ENCODE data around the gene SIPA1L2. TPM values are rescaled to one million over a fixed set of nuclear protein-coding genes. Genes with fewer than 3 reads are reported as not detected.

Gene SIPA1L2
- total and polyA plus RNA-seq, 7 experiments from 2014 or later, result 0.08 to 4.9 (median 0.51) TPM; not detected in 1

DNA sequence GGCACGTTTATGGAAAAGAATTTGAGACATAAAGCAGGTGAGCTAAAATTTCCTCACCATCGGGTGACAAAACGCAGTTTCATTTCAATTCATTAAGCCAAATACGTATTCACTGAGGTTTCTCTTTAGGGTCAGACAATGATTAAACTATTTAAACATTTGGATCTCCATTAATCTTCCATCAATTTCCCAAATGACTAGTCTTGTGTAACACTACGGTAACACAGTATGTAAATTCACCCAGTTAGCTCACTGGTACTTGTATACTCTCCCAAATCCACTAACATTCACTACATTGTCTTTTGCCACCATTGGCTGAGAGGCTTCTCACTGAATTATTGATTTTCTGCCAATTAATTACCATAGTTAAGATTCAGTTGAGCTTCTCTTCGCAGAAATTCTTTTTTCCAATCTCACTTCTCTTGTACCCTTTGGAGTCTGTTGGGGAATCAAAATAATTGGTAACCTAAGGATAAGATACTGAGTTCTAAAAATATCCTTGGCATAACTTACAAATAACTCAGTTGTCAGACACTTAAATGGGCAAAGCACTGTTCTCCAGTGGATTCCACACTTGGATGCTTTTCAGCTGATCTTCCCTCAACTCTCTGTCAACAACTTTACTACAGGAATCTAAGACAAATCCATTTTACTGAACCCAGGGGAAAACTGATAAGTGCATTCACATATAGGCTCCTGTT is 40.7 kb downstream of the SIPA1L2 start:
- CTCF ChIA-PET, result no interaction called here

DNA sequence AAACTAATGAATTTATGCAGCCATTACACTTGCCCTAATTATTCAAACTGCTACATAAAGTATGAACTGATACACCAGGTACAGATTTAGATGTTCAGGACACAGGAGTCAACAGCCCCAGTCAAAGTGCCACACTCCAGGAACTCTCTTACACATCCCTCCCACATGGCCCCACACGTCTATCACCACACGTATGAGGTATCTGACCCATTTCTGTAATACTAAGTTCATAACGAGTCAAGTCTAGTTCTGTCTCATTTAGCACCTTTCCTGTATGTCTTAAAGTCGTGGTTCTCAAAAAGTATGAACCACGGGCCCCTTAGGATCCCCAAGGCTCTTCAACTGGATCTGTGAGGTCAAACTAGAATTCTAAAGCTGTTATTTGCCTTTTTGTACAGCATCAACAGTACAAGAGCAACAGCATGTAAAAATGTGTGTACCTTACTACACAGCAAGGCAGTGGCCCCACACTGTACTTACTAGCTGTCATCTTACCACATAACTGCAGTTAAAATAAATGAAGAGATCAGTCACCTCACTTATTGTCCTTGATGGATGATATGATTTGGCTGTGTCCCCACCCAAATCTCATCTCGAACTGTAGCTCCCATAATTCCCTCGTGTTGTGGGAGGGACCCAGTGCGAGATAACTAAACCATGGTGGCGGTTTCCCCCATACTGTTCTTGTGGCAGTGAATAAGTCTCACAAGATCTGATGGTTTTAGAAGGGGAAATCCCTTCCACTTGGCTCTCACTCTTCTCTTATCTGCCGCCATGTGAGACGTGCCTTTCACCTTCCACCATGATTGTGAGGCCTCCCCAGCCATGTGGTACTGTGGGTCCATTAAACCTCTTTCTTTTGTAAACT is 42.6 kb downstream of the SIPA1L2 start:
- ChIA-PET POLR2A (no interaction called here), CTCF (no interaction called here)
- Histone ChIP-seq H3K27ac (ENCODE audit: low read depth, low read length) (no peak overlapping the region), H3K27me3 (ENCODE audit: control insufficient read depth in 2 of 2, insufficient read depth in 2 of 2, low read length in 2 of 2) (no peaks in the 10 kb centered on the region), H3K36me3 (ENCODE audit: control insufficient read depth in 2 of 3, insufficient read depth in 3 of 3, low read length in 3 of 3) (no peaks in the 10 kb centered on the region), H3K4me1 (ENCODE audit: control insufficient read depth in 2 of 2, insufficient read depth in 2 of 2, low read length in 2 of 2) (peaks cover 0 to 3% of the 10 kb centered on the region in 2 donors), H3K4me3 (ENCODE audit: low read length) (no peak overlapping the region), H3K9me3 (ENCODE audit: control insufficient read depth in 2 of 3, low read length in 3 of 3) (no peaks in the 10 kb centered on the region)
- Mint-ChIP-seq H3K27ac (no peak overlapping the region), H3K27me3 (peaks cover 0 to 5% (median 2%) of the 10 kb centered on the region in 5 donors), H3K4me1 (peaks cover 0 to 23% (median 7%) of the 10 kb centered on the region in 7 donors), H3K9me3 (peaks cover 0 to 24% (median 0%) of the 10 kb centered on the region in 11 donors), H3K36me3 (peaks cover 0 to 24% (median 0%) of the 10 kb centered on the region in 5 donors), H3K4me3 (no peak overlapping the region)
- ATAC-seq (no peak), DNase-seq (no peak)
- intact Hi-C loops (cut with micrococcal nuclease), result no loop called here

More for the DNA sequence above, 40.7 kb downstream of the SIPA1L2 start:
- Mint-ChIP-seq H3K27me3 (no peaks in the 10 kb centered on the region), H3K27ac (peak overlapping the region in 1 of 9 donors; percentile 74), H3K36me3 (peaks cover 0 to 21% (median 0%) of the 10 kb centered on the region in 5 donors), H3K4me1 (peaks cover 0 to 23% (median 7%) of the 10 kb centered on the region in 7 donors), H3K9me3 (peaks cover 0 to 21% (median 0%) of the 10 kb centered on the region in 11 donors), H3K4me3 (no peak overlapping the region)
- no peaks in the 10 kb centered on the region for H3K27me3 ChIP-seq (ENCODE audit: control insufficient read depth in 2 of 2, insufficient read depth in 2 of 2, low read length in 2 of 2)
- H3K27ac ChIP-seq (ENCODE audit: low read depth, low read length), result no peak overlapping the region
- intact Hi-C loops (cut with micrococcal nuclease), result no loop called here
- no peaks in the 10 kb centered on the region for H3K9me3 ChIP-seq (ENCODE audit: control insufficient read depth in 2 of 3, low read length in 3 of 3)
- no peak for DNase-seq
- ATAC-seq, result no peak
- H3K4me1 ChIP-seq (ENCODE audit: control insufficient read depth in 2 of 2, insufficient read depth in 2 of 2, low read length in 2 of 2), result peaks cover 0 to 3% of the 10 kb centered on the region in 2 donors
- H3K4me3 ChIP-seq (ENCODE audit: low read length), result no peak overlapping the region
- H3K36me3 ChIP-seq (ENCODE audit: control insufficient read depth in 2 of 3, insufficient read depth in 3 of 3, low read length in 3 of 3), result no peaks in the 10 kb centered on the region
- POLR2A ChIA-PET, result no interaction called here

DNA sequence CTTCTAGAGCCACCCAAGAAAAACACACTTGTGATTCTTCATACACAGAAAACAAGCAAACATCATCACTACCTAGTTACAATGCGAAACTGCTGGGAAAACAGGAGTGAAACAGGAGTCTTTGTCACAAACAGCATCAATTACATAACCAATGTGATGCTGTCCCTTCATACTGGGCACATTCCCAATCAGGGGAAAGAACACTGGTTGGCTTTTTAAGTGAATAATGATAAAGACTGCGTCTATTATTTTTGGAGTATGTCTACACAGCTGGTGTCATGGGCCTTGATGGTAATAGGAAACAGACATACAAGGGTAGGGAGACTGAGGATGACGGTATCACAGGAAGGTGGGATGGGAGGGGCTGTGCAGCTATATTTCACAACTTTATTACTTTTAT is 43.3 kb downstream of the SIPA1L2 start:
- no peak for ATAC-seq
- Mint-ChIP-seq H3K27ac (no peak overlapping the region), H3K9me3 (peaks cover 0 to 24% (median 0%) of the 10 kb centered on the region in 11 donors), H3K4me1 (peaks cover 0 to 25% (median 7%) of the 10 kb centered on the region in 7 donors), H3K36me3 (peaks cover 0 to 26% (median 0%) of the 10 kb centered on the region in 5 donors), H3K27me3 (peaks cover 0 to 5% (median 2%) of the 10 kb centered on the region in 5 donors), H3K4me3 (no peak overlapping the region)
- Histone ChIP-seq H3K9me3 (ENCODE audit: control insufficient read depth in 2 of 3, low read length in 3 of 3) (no peaks in the 10 kb centered on the region), H3K4me1 (ENCODE audit: control insufficient read depth in 2 of 2, insufficient read depth in 2 of 2, low read length in 2 of 2) (peaks cover 0 to 3% of the 10 kb centered on the region in 2 donors), H3K27ac (ENCODE audit: low read depth, low read length) (no peak overlapping the region), H3K36me3 (ENCODE audit: control insufficient read depth in 2 of 3, insufficient read depth in 3 of 3, low read length in 3 of 3) (no peaks in the 10 kb centered on the region), H3K27me3 (ENCODE audit: control insufficient read depth in 2 of 2, insufficient read depth in 2 of 2, low read length in 2 of 2) (no peaks in the 10 kb centered on the region), H3K4me3 (ENCODE audit: low read length) (no peak overlapping the region)
- intact Hi-C loops (cut with micrococcal nuclease), result no loop called here
- ChIA-PET POLR2A (no interaction called here), CTCF (interaction anchor here (0.6 kb wide), 1 partner anchor 430 kb away, joined by 3 read pairs; no protein-coding TSS in a partner anchor)
- no peak for DNase-seq

DNA sequence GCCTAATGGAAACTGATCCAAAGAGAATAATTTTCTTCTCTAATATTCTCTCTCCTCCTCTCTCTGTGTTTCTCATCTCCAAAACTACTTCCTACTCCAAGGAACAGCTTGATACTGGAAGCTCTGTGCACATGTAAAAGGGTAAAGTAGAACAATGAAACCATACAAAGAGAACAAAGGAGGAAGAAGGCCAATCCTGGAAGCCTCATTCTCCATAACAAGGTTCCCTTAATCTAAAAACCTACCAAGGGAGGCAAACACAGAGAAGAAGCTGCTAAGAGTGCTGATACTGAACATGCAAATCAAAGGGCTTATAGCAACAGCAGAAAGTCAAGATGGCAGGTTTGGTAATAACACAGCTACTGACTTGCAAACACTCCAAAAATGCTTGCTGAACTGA is 44.4 kb downstream of the SIPA1L2 start:
- no peaks in the 10 kb centered on the region for H3K36me3 ChIP-seq (ENCODE audit: control insufficient read depth in 2 of 3, insufficient read depth in 3 of 3, low read length in 3 of 3)
- Mint-ChIP-seq H3K4me3 (no peak overlapping the region), H3K27ac (no peak overlapping the region), H3K27me3 (peaks cover 0 to 5% (median 2%) of the 10 kb centered on the region in 5 donors), H3K9me3 (peaks cover 0 to 27% (median 0%) of the 10 kb centered on the region in 11 donors), H3K4me1 (peaks cover 0 to 26% (median 5%) of the 10 kb centered on the region in 7 donors), H3K36me3 (peaks cover 0 to 33% (median 0%) of the 10 kb centered on the region in 5 donors)
- no peak overlapping the region for H3K4me3 ChIP-seq (ENCODE audit: low read length)
- no peaks in the 10 kb centered on the region for H3K9me3 ChIP-seq (ENCODE audit: control insufficient read depth in 2 of 3, low read length in 3 of 3)
- peaks cover 0 to 3% of the 10 kb centered on the region in 2 donors for H3K4me1 ChIP-seq (ENCODE audit: control insufficient read depth in 2 of 2, insufficient read depth in 2 of 2, low read length in 2 of 2)
- ChIA-PET POLR2A (no interaction called here), CTCF (no interaction called here)
- DNase-seq, result no peak
- intact Hi-C loops (cut with micrococcal nuclease), result no loop called here
- no peak for ATAC-seq
- H3K27ac ChIP-seq (ENCODE audit: low read depth, low read length), result no peak overlapping the region
- H3K27me3 ChIP-seq (ENCODE audit: control insufficient read depth in 2 of 2, insufficient read depth in 2 of 2, low read length in 2 of 2), result no peaks in the 10 kb centered on the region

DNA sequence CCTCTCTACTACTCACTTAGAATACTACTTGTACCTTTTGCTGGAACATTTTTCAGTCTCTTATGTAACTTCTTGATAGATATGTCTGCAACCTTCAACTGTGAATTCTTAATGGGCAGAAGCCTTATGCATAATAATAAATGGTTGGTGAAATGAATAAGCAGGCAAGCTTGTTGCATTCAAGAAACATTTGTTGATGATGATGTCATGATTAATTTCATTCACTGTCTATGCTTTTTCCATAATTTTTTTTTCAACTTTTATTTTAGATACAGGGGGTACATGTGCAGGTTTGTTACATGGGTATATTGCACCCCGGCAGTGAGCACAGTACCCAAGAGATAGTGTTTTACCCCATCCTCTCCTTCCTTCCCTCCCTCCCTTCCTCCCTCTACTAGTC is 48.0 kb downstream of the SIPA1L2 start:
- H3K27me3 ChIP-seq (ENCODE audit: control insufficient read depth in 2 of 2, insufficient read depth in 2 of 2, low read length in 2 of 2), result no peaks in the 10 kb centered on the region
- no peak overlapping the region for H3K4me3 ChIP-seq (ENCODE audit: low read length)
- H3K4me1 Mint-ChIP-seq, result peaks cover 19 to 40% (median 28%) of the 10 kb centered on the region in 7 donors
- ChIA-PET POLR2A (no interaction called here), CTCF (no interaction called here)
- peaks cover 21 to 23% of the 10 kb centered on the region in 2 donors for H3K4me1 ChIP-seq (ENCODE audit: control insufficient read depth in 2 of 2, insufficient read depth in 2 of 2, low read length in 2 of 2)
- H3K27ac ChIP-seq (ENCODE audit: low read depth, low read length), result no peak overlapping the region
- no peak overlapping the region for H3K4me3 Mint-ChIP-seq
- peaks cover 0 to 5% (median 2%) of the 10 kb centered on the region in 5 donors for H3K27me3 Mint-ChIP-seq
- peaks cover 0 to 19% (median 0%) of the 10 kb centered on the region in 5 donors for H3K36me3 Mint-ChIP-seq
- peaks cover 0 to 11% (median 0%) of the 10 kb centered on the region in 11 donors for H3K9me3 Mint-ChIP-seq
- no peaks in the 10 kb centered on the region for H3K36me3 ChIP-seq (ENCODE audit: control insufficient read depth in 2 of 3, insufficient read depth in 3 of 3, low read length in 3 of 3)
- ATAC-seq (no peak), DNase-seq (no peak)
- no peaks in the 10 kb centered on the region for H3K9me3 ChIP-seq (ENCODE audit: control insufficient read depth in 2 of 3, low read length in 3 of 3)
- H3K27ac Mint-ChIP-seq, result no peak overlapping the region
- intact Hi-C loops (cut with micrococcal nuclease), result no loop called here

Measured in naive thymus-derived CD4-positive, alpha-beta T cell (primary cell).